Fibroblast of mammary gland (primary cell): ENCODE data around the gene RHOF.

ENCODE experiments used
- DNase-seq: peaks from one replicate; pipeline ENCODE4 v3.0.0-alpha.2; 2010; ENCODE audit warnings: low read depth
- H3K4me3 ChIP-seq: 2 replicates; pipeline ENCODE4 v1.5.1; 2011; ENCODE audit warnings: low read depth, mild to moderate bottlenecking, low read length, moderate library complexity; ENCODE audit not compliant: control insufficient read depth
- TF ChIP-seq, protein P1 (sequence below): conservative IDR thresholded peaks from 2 replicates; pipeline ENCODE4 v1.5.1; 2011; ENCODE audit warnings: low read depth, low read length, inconsistent platforms; ENCODE audit not compliant: control insufficient read depth, insufficient read depth

Gene RHOF

GRCh38 chr12:121809712-121810116 is 16.2 kb upstream of the RHOF start:
- no peak for DNase-seq
- TF ChIP-seq, protein P1, sequence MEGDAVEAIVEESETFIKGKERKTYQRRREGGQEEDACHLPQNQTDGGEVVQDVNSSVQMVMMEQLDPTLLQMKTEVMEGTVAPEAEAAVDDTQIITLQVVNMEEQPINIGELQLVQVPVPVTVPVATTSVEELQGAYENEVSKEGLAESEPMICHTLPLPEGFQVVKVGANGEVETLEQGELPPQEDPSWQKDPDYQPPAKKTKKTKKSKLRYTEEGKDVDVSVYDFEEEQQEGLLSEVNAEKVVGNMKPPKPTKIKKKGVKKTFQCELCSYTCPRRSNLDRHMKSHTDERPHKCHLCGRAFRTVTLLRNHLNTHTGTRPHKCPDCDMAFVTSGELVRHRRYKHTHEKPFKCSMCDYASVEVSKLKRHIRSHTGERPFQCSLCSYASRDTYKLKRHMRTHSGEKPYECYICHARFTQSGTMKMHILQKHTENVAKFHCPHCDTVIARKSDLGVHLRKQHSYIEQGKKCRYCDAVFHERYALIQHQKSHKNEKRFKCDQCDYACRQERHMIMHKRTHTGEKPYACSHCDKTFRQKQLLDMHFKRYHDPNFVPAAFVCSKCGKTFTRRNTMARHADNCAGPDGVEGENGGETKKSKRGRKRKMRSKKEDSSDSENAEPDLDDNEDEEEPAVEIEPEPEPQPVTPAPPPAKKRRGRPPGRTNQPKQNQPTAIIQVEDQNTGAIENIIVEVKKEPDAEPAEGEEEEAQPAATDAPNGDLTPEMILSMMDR: no peak
- H3K4me3 ChIP-seq: no peak overlapping the region

DNA sequence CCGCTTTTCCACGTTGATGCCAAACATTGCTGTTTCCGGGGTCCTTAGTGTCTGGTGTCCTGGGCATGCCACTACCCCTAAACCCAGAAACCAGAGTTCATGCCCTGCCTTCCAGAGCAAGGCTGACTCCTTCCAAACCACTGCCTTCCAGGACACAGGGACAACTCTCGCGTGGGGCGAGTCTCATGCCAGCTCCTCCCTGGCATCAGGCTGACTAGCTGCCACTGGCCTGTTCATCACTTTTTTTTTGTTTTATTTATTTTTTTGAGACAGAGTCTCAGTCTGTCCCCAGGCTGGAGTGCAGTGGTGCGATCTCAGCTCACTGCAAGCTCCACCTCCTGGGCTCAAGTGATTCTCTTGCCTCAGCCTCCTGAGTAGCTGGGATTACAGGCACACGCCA is 15.1 kb upstream of the RHOF start:
- TF ChIP-seq, protein P1: no peak
- H3K4me3 ChIP-seq: no peak overlapping the region
- DNase-seq: no peak

- TF ChIP-seq, protein P1: no peak
- H3K4me3 ChIP-seq: no peak overlapping the region
- no peak for DNase-seq
Measured at GRCh38 chr12:121807642-121808347, 14.3 kb upstream of the RHOF start.

- H3K4me3 ChIP-seq: peak overlapping the region; percentile 69
- TF ChIP-seq, protein P1: no peak
- DNase-seq: peak; percentile 28
Measured at GRCh38 chr12:121806546-121807423, 13.3 kb upstream of the RHOF start.

- TF ChIP-seq, protein P1: no peak
- DNase-seq: no peak
Measured at GRCh38 chr12:121806009-121806545, 12.6 kb upstream of the RHOF start.

DNA sequence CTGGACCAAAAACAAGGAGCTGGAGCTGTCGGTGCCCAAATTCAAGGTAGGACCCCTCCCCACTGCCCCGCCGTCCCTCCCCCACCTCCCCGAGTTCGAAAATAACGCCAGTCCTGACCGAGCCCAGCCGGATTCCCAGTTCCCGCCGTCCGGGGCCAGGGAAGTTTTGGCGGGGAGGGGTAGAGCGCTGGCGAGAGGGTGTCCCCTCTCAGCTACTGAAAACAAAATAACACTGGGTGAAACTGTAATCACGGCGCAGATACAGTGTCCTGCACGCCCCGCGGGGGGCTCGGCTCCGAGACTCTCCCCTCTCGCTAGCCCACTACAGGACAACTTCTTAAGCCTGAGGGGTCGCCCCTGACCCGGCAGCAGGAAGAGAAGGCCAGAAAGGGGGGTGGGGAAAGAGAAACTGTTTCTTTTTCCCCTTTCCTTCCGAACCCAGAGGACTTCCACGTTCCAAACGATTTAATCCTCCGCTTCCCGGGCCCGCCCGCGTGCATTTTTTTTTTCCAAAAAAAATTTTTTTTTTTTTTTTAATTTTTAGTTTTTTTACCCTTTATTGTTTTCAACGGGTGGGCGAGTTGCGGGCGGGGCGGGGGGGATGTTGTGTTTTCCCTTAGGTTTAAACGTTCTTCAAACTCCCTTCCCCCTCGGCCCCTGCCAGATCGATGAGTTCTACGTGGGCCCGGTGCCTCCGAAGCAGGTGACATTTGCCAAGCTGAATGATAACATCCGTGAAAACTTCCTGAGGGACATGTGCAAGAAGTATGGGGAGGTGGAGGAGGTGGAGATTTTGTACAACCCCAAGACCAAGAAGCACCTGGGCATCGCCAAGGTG is 11.9 kb upstream of the RHOF start:
- TF ChIP-seq, protein P1: no peak
- peak overlapping the region; percentile 69 for H3K4me3 ChIP-seq
- peak; percentile 38 for DNase-seq

More at GRCh38 chr12:121806009-121806545, 12.6 kb upstream of the RHOF start:
- peak overlapping the region; percentile 69 for H3K4me3 ChIP-seq
